Endothelial cell of umbilical vein (primary cell): ENCODE results near the gene PPP1R12C.

Source experiments
- EZH2 ChIP-seq: IDR thresholded peaks from 2 replicates; pipeline ENCODE4 v1.6.1; 2012; ENCODE audit warnings: borderline replicate concordance, low read depth, mild to moderate bottlenecking, moderate library complexity, low read length, inconsistent platforms; ENCODE audit not compliant: severe bottlenecking
- FOS ChIP-seq: IDR thresholded peaks from 2 replicates; pipeline ENCODE4 v1.6.1; 2011; ENCODE audit warnings: mild to moderate bottlenecking, low read length, moderate library complexity, borderline replicate concordance; ENCODE audit not compliant: insufficient read depth
- TF ChIP-seq, protein P1 (sequence below), 2 donors: IDR thresholded peaks; 1 replicate in 1 of 2; 2 replicates in 1 of 2; pipeline ENCODE4 v1.5.1; 2011; ENCODE audit warnings: low read length in 2 of 2, mild to moderate bottlenecking in 2 of 2, moderate library complexity in 2 of 2, control low read depth in 1 of 2, inconsistent platforms in 1 of 2, low read depth in 1 of 2; ENCODE audit not compliant: insufficient read depth in 1 of 2; ENCODE audit errors: extremely low read depth in 1 of 2

DNA sequence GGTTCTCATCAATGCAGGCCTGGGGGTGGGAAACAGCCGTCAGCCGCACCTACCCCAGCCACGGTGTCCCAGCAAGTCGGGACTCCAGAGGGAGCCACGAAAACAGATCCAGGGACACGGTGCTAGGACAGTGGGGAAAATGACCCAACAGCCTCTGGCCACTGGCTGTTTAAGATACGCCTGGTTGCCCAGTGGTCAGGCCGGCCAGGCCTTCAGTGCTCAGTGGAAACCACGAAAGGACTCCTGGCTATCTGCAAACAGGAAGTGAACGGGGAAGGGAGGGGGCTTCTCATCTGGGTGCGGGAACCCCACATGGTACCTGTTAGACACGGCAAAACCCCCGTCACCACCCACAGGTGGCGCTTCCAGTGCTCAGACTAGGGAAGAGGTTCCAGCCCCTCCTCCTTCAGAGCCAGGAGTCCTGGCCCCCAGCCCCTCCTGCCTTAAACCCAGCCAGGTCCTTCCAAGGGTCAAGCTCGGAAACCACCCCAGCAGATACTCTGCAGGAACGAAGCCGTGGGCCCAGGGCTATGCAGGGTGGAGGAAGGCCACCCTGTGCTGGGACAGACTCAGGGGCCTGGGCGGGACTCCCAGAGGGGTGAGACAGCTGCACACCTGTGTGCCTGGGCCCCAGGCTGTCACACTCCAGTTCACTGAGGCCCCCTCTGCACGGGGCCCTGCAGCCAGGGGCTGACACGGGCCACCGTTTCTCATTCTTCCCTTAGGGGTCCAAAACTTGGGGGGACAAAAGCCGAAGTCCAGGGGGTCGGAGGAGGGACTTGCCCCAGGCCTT lies 4.5 kb downstream of the PPP1R12C start:
- TF ChIP-seq, protein P1, sequence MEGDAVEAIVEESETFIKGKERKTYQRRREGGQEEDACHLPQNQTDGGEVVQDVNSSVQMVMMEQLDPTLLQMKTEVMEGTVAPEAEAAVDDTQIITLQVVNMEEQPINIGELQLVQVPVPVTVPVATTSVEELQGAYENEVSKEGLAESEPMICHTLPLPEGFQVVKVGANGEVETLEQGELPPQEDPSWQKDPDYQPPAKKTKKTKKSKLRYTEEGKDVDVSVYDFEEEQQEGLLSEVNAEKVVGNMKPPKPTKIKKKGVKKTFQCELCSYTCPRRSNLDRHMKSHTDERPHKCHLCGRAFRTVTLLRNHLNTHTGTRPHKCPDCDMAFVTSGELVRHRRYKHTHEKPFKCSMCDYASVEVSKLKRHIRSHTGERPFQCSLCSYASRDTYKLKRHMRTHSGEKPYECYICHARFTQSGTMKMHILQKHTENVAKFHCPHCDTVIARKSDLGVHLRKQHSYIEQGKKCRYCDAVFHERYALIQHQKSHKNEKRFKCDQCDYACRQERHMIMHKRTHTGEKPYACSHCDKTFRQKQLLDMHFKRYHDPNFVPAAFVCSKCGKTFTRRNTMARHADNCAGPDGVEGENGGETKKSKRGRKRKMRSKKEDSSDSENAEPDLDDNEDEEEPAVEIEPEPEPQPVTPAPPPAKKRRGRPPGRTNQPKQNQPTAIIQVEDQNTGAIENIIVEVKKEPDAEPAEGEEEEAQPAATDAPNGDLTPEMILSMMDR (IDR thresholded peaks at IDR 0.05; ENCODE audit: extremely low read depth in 1 of 2, insufficient read depth in 1 of 2, low read depth in 1 of 2, low read length in 2 of 2) = no peak
- TF ChIP-seq EZH2 (no peak), FOS (no peak)
